Neural crest cell (in vitro differentiated cells): ENCODE results near the gene TENM3. TPM values are rescaled to one million over a fixed set of nuclear protein-coding genes. Genes with fewer than 3 reads are reported as not detected.

Source experiments
- DNase-seq: peaks from one replicate; pipeline ENCODE4 v3.0.0; 2021; ENCODE audit warnings: low read depth, mixed read lengths, low spot score
- H3K27ac Mint-ChIP-seq: one replicate; pipeline ENCODE4 v1.8.0; 2021; ENCODE audit warnings: mild to moderate bottlenecking, mixed read lengths; ENCODE audit not compliant: unreplicated experiment
- H3K27me3 Mint-ChIP-seq: 2 replicates; pipeline ENCODE4 v1.8.0; 2021; ENCODE audit warnings: low read depth, mild to moderate bottlenecking, mixed read lengths
- H3K36me3 Mint-ChIP-seq: 2 replicates; pipeline ENCODE4 v1.8.0; 2021; ENCODE audit warnings: low read depth, mild to moderate bottlenecking, mixed read lengths
- H3K4me1 Mint-ChIP-seq: 2 replicates; pipeline ENCODE4 v1.8.0; 2021; ENCODE audit warnings: mixed read lengths
- H3K4me3 Mint-ChIP-seq: one replicate; pipeline ENCODE4 v1.8.0; 2021; ENCODE audit warnings: mild to moderate bottlenecking, mixed read lengths
- H3K9me3 Mint-ChIP-seq: 2 replicates; pipeline ENCODE4 v1.8.0; 2021; ENCODE audit warnings: mixed read lengths
- total RNA-seq: library from RNA; stranded (reverse); gene quantifications from 2 replicates; pipeline ENCODE4 v1.2.1, GENCODE V29; 2021
- TF ChIP-seq, protein P1 (sequence below): fragments of 200-600 bp; sonication (generic); conservative IDR thresholded peaks from 2 replicates; pipeline ENCODE4 v1.5.0; 2021; ENCODE audit warnings: antibody characterized with exemption, mild to moderate bottlenecking

Gene TENM3
- total RNA-seq, 1 donor from 2014 or later: 43.9 TPM

DNA sequence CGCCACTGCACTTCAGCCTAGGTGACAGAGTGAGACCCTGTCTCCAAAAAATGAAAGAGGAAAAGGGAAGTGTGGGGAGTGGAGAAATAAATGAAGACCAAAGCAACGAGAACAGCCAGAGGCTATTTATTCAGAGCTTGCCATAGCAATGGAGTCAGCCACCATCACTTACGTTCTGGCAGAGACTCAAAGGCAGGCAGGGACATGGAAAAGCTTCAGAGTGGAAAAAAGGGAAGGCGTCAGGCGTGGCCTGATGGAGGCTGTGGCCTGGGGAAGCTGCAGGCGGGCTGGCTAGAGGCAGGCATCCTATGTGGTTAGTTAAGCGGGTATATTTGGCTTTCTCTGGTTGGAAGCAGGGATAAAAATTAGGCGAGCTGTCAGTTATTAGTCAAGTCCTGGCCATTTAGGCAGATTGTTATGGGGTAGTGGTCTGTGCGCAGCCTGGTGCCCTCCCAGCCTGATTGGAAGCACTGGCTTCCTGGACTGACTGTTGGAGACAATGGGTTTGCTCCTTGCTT is 600.7 kb downstream of the TENM3 start:
- Mint-ChIP-seq H3K27ac (peak overlapping the region; percentile 86), H3K27me3 (no peaks in the 10 kb centered on the region), H3K4me3 (no peak overlapping the region), H3K4me1 (peaks cover 15% of the 10 kb centered on the region), H3K9me3 (no peaks in the 10 kb centered on the region), H3K36me3 (no peaks in the 10 kb centered on the region)
- no peak for DNase-seq
- TF ChIP-seq, protein P1, sequence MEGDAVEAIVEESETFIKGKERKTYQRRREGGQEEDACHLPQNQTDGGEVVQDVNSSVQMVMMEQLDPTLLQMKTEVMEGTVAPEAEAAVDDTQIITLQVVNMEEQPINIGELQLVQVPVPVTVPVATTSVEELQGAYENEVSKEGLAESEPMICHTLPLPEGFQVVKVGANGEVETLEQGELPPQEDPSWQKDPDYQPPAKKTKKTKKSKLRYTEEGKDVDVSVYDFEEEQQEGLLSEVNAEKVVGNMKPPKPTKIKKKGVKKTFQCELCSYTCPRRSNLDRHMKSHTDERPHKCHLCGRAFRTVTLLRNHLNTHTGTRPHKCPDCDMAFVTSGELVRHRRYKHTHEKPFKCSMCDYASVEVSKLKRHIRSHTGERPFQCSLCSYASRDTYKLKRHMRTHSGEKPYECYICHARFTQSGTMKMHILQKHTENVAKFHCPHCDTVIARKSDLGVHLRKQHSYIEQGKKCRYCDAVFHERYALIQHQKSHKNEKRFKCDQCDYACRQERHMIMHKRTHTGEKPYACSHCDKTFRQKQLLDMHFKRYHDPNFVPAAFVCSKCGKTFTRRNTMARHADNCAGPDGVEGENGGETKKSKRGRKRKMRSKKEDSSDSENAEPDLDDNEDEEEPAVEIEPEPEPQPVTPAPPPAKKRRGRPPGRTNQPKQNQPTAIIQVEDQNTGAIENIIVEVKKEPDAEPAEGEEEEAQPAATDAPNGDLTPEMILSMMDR: no peak

DNA sequence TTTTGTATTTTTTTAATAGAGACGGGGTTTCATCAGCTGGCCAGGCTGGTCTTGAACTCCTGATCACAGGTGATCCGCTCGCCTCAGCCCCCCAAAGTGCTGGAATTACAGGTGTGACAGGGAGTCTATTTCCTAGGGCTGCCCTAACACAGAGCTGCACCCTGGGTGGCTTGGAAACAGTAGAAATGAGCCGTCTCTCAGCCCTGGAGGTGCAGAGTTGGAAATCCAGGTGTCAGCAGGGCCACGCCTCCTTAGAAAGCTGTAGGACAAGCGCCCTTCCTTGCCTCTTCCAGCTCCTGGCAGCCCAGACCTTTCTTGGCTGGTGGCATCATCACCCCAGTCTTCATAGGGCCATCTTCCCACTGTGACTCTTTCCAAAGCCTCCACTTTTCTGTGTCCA is 602.4 kb downstream of the TENM3 start:
- TF ChIP-seq, protein P1: no peak
- Mint-ChIP-seq H3K36me3 (no peaks in the 10 kb centered on the region), H3K4me3 (no peak overlapping the region), H3K9me3 (no peaks in the 10 kb centered on the region), H3K27me3 (no peaks in the 10 kb centered on the region), H3K4me1 (peaks cover 15% of the 10 kb centered on the region), H3K27ac (no peak overlapping the region)
- no peak for DNase-seq

DNA sequence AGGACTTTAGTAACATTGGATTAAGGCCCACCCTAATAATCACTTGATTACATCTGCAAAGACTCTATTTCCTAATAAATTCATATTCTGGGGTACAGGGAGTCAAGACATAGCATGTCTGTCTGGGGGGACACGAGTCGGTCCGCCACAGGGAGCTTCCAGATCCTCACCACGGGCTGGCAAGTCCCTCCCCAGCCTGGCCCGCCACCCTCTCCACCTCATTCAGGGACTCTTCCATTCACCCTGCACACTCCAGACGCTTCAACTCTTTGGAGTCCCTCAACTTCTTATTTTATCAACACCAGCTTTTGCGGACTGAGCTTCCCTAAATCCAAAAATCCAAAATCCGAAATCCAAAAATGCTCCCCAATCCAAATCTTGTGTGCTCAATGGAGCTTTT is 602.8 kb downstream of the TENM3 start:
- DNase-seq: no peak
- Mint-ChIP-seq H3K9me3 (no peaks in the 10 kb centered on the region), H3K4me1 (peaks cover 15% of the 10 kb centered on the region), H3K27ac (no peak overlapping the region), H3K36me3 (no peaks in the 10 kb centered on the region), H3K4me3 (no peak overlapping the region), H3K27me3 (no peaks in the 10 kb centered on the region)
- TF ChIP-seq, protein P1: no peak

DNA sequence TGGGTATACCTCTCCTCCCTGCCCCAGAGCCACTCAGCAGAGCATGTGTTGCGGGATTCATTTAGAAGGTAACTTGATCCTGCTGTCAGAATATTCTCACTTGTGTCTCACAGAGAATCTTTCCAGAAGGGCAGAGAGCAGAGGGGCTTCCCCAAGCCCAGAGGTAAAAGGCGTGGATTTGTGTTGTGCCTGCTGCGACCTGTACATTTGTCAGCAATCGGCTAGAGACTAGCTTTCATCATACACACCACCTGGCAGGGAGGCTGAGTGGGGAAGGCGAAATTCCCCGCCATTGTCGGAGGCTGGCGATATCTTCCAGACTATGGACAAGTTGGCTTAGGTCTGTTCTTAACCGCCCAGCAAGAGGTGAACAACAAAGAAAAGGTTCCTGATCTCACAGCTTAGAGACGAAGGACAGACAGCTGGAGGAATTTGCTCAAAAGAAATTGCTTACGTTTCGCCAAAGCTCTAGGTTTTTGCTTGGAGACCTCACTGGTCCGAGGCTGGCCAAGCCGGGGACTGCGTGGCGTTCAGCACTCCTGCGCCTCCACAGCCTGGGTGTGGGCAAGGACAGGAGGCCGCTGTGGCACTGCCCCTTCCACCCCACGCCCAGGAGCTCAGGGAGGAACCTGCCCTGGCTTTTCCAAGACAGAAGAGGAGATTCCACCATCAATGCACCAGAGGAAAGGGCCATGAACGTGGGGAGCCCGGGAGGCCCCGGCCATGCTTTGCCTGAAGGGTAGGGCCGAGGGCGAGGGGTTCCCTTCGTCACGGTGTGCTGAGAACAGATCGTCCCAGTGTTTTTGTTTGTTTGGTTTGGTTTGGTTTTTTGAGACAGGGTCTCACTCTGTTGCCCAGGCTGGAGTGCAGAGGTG is 604.6 kb downstream of the TENM3 start:
- no peaks in the 10 kb centered on the region for H3K27me3 Mint-ChIP-seq
- no peaks in the 10 kb centered on the region for H3K9me3 Mint-ChIP-seq
- TF ChIP-seq, protein P1: no peak
- DNase-seq: no peak
- no peaks in the 10 kb centered on the region for H3K36me3 Mint-ChIP-seq
- H3K4me3 Mint-ChIP-seq: no peak overlapping the region
- H3K4me1 Mint-ChIP-seq: peaks cover 21% of the 10 kb centered on the region
- H3K27ac Mint-ChIP-seq: no peak overlapping the region

DNA sequence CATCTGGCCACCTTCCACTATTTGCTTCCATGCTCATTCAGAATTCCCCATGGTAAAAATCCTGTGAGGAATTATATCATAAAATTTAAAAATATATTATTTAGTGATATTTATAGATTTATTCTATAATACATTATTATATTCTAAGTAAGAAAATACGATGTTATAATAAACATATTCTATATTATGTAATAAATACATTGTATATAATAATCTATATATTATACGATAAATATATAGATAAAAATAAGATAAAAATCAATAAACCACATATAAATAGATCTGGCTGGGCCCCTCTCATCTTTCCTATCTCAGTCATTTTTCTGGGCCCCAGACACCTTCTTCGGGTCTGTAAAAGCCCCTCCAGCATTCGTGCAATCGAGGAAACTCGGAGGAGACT is 605.5 kb downstream of the TENM3 start:
- TF ChIP-seq, protein P1: no peak
- H3K27me3 Mint-ChIP-seq: no peaks in the 10 kb centered on the region
- H3K9me3 Mint-ChIP-seq: no peaks in the 10 kb centered on the region
- no peak overlapping the region for H3K27ac Mint-ChIP-seq
- no peak for DNase-seq
- H3K36me3 Mint-ChIP-seq: no peaks in the 10 kb centered on the region
- H3K4me1 Mint-ChIP-seq: peaks cover 17% of the 10 kb centered on the region
- H3K4me3 Mint-ChIP-seq: no peak overlapping the region
